RKO (cell line): Measurements from ENCODE around the gene BCL11B.

ENCODE experiments used
- DNase-seq: peaks from one replicate; pipeline ENCODE4 v3.0.0-alpha.2; 2016; ENCODE audit warnings: low spot score

Gene BCL11B

DNA sequence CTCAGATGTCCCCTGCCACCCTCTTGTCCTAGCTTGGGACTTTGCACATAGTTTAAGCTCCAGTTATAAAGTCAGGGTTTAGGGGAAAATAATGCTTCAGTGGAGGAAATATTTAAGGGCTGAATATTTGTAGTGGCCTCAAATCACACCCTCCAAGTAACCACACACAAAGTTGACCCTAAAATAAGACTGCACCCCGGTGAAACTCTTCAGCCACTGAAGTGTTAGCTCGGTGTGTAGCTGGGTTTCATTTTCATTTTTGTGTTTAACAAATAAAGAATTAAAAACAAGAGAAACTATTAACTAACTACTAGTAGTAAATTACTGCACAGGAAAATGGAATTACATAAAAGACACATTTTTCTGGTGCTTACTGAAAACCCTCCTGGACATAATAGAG, 14.8 kb upstream of the BCL11B start:
- DNase-seq: no peak

DNA sequence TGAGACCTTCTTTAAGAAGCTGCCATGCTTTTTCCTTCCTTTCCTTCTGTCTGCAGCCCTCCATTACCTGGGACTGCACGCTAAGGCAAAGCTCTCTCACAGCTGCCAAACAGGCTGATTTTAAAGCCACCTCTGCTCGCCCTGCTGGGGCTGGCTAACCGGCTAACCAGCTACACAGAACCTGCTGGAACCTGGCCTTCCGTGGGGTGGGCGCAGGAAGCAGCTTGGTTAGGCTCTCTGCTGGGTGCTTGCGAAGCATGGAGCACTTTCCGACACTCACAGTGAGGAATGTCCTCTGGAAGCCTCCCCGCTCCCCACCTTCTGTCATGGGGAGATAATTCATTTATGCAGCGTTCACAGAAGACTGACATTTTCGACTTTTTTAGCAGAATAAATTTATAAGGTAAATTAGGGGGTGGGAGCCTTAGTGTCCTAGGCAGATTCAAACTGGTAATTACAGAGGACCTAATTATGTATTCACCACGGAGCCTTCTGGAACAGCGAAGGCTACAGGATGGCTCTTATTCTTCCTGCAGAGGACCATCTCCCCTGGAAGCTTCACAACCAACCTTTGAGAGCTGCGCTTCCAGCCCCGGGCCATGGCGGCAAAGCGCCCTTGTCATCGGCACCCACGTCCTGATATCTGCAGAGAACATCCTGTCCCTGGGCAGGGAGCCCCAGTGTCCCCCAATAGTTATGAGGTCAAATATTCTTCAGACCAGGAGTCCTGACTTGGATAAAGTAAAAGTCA, 12.4 kb upstream of the BCL11B start:
- no peak for DNase-seq

DNA sequence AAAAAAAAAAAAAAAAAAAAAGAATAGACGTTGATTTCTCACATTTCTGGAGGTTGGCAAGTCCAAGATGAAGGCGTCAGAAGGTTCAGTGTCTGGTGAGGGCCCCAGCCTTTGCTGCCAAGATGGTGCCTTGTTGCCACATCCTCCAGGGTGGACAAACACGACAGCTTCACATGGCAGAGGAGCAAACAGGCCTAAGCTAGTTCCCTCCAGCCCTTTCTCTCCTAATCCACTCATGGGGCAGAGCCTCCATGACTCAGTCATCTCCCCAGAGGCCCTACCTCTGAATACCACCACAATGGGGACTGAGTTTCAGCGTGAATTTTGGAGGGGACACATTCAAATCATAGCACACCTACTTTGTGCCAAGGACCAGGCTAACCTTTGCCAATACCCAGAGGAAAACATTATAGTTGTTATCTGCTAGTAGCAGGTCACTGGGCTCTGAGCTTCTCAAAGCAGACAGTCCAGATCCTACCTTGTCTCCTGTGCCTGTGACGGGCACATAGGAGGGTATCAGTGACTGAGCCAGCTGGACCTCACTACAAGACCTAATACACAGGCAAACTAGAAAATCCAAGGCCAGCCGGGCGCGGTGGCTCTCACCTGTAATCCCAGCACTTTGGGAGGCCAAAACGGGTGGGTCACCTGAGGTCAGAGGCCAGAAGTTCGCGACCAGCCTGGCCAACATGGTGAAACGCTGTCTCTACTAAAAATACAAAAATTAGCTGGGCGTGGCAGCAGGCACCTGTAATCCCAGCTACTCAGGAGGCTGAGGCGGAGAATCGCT, 10.5 kb upstream of the BCL11B start:
- no peak for DNase-seq

DNA sequence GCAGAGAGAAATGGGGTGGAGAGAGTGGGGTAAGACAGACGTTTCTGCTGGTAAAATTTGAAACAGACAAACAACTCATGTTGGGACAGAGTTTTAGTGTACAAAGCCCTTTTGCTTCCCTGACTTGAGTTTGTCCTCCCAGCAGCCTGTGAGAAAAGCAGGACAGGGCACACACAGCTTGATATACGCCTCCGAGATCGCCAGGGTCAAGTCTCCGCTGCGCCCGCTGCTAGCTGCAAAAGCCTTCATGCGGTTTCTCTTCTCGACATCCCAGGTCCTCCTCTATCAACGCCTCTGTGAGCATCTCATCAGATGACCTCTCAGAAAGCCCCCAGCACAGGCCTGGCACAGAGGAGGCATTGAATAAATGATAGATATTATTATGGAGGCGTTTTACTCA, 9.4 kb upstream of the BCL11B start:
- DNase-seq: no peak

DNA sequence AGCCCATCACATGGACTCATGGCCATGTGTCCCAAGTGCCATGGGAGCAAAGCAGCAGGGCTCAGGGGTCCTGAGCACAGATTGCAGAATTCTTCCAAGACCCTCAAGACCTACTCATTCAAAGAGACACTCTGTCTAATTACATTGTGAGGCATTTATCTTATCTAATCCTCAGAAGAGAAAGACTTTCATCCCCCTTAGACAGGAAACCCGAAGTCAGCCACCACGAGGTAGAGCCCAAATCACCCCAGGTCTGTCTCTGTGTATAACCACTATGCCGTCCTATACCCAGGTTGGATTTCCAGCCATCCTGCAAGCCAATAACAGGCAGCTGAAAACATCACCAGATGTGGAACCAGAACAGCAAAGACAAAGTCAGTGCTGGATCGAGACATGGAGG, 8.9 kb upstream of the BCL11B start:
- DNase-seq: no peak

DNA sequence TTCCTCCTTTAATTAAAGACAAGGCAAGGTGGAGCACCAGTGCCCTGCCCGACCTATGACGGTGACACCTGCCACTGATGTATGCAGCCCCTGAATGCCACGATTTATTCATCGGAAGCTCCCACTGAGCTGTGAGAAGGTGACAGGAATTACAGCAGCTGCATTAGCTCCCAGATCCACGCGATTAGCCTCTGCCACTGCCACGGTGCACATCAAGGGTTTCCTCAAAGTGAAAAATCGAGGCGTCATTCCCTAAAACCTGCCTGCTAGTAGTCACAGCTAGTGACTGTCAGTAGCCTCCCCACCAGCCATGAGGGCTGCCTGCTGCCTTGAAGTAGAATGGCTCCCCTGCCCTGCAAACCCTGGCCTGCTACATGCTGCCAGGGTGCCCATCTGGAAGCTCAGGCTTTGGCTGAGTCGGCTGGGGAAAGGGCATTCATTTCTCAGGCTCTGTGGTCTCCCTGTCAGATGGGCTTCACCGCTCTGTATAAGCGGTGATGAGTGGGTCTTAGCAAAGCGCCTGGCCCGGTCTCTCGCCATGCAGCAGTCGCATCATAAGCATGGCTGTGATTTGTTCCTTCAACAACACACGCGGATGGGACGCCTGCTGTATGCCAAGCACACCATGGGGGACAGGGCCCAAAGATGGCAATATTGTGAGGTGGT, 8.2 kb upstream of the BCL11B start:
- DNase-seq: no peak

DNA sequence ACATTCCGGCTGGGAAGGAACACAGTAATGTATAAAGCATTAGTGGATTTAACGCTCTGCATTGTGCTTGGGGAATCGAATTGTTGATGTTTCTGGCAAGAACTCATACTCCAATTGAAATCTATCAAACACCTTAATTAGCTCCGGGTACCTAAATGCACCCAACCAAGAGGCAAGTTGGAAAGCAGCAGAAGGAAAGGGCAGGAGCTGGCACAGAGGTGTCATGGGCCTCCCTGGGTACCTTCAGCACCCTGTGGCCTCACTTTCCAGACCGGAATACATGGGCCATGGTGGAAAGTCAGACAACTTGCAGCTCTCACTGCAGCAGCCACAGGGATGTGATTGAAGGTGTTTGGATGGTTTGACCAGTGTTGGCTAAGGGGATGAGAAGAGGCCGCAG, 6.8 kb upstream of the BCL11B start:
- DNase-seq: no peak

DNA sequence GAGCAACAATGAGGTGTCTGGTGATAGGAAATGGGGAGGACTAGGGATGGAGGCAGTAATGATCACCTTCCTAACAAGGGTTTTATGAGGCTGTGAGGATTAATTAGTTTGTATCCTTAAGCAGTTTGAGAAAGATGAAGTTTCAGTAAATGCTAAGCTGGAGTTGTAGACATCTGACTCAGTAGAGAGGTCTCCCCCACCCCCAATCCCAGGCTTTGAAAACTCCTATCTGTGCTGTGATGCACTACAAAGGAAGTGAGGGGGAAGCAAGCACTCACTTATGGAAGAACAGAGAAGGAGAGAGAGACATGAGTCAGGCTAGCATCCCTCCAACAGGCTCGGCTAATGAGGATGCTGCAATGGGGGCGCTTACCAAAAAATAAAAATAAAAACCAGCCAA, 5.5 kb upstream of the BCL11B start:
- DNase-seq: no peak

DNA sequence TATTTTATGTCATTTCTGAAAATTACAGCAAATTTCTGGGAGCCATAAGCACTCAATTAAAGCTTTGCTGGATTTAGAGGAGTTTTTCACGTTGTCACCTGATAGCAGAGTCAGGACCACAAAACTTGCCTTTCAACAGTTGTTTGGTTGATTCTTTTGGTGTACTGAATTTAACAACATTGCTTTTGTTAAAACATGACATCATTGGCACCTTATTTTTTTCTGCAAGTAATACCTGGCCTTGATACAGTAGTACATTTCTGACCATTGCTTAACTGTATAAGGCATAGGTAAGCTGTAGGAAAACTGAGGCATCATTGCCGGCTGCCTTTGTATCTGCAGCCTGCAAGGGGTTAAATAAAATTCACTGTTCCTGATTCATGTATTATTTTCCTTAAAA, 4.5 kb upstream of the BCL11B start:
- no peak for DNase-seq

DNA sequence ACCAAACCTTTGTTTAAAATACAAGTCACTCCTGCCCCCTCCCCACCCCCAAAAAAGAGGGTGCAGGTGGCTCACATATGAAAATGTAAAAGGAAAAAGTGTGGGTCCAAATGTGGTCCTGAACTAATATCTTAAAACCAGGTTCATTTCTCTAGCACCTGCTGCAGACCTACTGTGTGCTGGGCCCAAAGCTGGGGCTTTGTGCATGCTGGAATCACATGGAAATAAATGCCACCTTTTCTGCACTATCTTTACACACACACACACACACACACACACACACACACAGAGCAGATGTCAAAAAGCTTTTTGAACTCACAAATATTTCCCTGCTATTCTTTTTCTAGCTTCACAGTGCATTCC, 3.2 kb upstream of the BCL11B start:
- DNase-seq: no peak

DNA sequence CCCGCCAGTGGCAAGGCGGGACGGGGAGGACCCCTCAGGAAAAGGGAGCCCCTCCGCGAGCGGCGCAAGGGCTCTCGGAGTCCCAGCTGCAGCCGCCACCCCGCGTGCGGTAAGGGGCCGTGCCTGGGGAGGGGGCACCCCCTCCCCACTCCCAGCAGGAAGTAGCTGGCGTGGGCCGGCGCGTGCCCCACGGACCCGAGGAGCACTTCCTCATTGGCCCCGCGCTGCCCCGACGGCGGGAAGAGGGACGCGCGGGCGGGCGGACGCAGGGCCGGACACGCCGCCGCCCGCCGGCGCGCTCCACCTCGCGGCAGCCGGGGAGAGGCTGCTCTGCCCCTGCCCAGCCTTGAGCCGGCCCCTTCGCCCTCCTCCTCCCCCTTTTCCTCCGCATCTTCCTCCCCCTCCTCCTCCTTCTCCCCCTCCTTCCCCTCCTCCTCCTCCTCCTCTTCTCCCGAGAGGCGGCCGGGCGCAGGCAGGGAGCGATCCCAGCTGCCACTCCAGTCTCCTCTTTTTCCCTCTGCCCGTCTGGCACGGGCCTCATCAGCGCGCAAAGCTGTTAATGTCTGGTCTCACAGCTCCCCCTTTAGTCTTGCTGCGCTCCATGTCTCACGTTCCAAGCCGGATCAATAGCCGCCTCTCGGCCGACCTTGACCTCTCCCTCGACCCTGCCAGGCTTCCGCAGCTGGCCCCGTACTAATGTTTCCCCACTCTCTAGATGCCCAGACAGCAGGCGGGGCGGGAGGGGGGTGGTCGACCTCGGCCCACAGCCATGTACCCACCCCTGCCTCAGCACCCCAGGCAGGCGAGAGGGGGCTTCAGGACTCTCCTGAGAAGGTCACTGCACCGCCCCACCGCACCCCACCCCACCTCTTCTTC, 2.6 kb upstream of the BCL11B start:
- DNase-seq: peak; percentile 81

DNA sequence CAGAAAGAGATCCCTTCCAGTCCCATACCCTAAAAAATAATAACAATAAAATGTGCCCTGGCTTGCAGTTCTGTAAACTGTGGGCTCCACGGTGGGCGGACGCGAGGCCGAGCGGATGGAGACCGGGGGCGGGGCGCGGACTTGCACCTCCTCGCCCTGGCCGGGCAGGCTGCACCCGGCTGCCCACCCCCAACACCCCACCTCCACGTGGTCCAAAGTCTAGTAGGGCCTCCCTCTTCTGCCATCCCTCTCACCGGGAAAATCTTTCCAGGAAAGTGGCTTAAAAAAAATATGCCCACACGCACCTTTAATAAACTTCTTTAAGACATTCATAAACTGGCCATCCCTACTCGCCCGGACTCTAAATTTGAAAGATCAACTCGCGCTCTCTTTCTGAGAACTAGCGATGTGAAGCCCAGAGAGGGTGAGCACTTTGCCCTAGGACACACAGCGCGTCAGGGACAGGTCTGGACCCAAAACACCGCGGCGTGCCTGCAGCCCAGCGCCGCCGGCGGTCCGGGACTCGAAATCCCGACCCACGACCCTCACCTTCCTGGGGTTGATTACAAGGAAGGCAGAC, 1.9 kb upstream of the BCL11B start:
- no peak for DNase-seq

DNA sequence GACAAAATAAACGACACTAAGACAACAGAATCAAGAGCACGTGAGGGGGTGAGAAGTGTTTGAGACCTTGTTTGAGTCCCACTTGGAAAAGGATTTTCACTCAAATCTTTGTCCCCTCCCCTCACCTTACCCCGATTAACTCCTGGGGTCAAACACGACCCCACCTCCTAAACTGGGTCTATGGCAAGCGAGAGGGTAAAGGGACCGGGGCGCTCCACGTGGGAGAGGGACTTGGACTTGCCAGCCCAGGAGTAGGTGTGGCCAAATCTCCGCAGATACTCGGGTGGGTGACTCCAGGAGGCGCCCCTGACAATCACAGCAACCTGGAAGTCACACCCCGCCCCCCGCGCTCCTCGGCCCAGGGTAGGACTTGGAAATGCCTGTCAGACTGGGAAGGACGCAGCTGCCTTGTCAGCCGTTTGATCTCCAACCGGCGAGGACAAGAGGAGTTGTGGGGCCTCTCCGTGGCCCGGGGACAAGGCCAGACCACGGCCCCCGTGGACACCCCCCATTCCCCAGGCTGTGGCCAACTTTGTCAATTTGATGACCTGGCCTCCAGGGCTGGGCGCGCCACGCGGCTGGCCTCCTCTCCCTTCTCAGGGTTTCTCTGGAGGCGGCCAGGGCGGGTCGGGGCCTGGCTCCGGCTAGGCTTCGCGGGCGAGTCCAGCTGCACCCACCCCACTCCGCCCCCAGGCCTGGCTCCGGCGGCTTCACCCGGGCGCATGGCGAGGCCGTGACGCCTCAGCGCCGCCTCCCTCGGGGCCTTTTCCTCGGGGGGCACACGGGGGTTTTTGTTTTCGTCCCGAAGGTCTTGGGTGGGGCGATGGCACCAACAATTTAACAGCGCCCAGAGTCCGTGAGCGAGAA, 1.1 kb upstream of the BCL11B start:
- DNase-seq: no peak

DNA sequence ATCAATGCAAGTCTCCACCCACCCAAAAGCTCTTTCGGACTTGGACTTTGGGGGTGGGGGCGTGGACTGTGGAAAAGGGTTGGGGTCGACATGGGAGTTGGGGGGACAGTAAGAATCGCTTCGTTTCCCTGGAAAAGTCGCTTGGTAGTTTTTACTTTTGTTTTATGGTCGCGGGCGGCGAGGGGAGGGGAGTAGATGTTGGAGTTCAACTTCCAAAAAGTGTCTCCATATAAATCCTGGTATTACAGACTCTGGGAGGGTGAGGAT, 568 bp upstream of the BCL11B start:
- DNase-seq: no peak

DNA sequence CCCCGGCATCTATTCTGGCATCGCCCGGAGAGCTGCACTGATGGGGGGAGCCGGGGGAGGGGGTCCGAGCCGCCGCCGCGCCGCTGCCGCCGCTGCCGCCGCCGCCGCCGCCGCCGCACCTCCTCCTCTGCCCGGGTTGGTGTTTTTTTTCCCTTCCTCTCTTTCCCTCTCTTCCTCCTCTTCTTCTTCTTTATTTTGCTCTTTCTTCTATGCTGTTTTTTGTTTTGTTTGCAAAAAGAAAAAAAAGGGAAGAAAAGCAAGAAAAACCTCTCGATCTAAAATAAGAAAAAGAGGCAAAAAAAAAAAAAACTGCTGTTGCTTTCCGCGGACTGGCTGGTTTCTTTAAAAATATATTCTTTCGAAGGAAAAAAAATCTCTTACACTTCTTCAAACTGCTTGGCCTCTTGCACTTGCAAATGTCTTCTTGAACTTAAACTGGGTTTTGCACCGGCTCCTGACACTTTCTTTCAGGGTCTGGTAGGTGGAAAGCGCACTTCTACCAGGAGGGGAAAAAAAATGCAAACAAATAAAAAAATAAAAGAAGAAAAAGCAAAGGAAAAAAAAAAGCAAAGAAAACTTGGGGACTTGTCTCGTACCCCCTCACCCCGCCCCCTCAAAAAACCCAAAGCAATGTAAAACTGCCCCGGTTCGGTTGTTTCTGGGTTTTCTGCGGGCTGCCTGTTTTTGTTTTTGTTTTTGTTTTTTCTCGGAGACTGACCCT, 616 bp downstream of the BCL11B start:
- DNase-seq: no peak

DNA sequence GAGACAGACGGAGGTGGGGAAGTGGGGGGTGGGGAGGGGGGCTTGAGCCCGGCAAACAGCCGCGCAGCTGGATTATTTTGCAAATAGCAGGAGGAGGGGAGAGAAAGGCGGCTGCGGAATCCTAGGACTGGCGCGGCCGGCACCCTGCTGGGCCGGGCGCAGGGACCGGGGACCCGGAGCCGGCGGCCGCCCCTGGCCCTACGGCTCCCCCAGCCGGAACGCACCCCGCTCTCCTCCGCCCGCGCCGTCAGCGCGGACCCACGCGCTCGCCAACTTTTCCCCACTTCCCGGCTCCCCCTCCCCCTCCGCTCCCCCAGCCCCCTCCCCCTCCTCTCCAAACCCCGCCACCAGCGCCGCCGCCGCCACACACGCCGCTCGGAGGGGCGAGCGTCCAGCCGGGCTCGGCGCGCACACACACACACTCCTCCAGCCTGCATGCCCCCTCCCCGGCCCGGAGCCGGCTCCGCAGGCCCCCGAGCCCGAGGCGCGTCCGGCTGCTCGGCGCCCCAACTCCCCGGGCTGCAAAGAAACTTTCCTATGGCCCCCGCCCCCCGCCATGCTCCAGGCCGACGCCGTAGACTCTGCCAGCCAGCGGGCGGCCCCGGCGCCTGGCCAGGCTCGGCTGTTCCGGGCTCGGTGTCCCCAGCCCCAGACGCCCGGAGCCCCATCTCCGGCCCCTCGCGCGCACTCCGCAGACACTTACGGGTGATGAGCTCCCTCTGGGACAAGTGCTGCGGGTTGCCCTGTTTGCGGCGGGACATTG, 1.4 kb downstream of the BCL11B start:
- no peak for DNase-seq

DNA sequence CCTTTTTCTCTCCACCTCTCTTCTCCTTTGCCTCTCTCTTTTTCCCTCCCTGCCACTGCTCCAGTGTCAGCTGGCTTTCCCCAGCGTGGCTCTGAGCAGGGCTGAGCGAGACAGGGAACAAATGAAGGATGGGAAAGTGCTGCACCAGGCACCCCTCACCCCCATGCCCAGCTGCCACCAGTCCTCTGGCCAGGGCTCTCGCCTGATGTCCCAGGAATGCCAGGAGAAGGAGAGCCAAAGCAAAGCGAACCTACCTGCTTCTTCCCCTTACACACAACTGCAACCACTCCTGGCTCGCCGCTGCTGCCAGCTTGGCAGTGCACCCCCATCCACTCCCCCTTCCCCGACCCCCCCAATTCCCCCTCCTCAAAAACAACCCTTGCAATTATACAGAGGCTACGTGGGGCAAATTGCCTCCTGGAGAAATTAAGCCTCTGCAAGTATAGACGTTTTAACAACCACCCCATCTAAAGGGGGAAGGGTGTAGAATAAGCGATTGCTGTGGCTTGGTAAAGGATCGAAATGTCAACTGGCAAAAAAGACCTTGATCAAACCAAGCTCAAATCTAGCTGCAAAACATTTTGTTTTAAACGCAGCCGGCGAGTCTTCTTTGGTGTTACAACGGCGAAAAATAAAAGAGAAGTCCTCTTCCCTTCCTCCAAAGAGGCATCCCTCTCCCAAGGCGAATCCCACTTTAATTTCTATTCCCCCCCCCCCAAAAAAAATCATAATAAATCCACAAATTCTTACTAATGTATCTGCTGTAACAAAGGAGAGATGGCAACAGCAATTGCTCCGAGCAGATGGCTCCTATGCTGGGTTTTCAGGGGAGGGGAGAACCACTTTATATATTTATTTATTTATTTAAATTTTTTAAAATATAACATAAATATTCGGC, 2.9 kb downstream of the BCL11B start:
- DNase-seq: no peak
